Chondrocyte (in vitro differentiated cells): ENCODE data around the gene SOAT2. TPM values are rescaled to one million over a fixed set of nuclear protein-coding genes. Genes with fewer than 3 reads are reported as not detected.

ENCODE experiments used
- DNase-seq: peaks from one replicate; pipeline ENCODE4 v3.0.0; 2021; ENCODE audit warnings: mixed read lengths, low spot score
- H3K27ac Mint-ChIP-seq: one replicate; pipeline ENCODE4 v1.8.0; 2021; ENCODE audit warnings: mild to moderate bottlenecking, moderate library complexity, mixed read lengths; ENCODE audit not compliant: unreplicated experiment
- H3K27me3 Mint-ChIP-seq: 2 replicates; pipeline ENCODE4 v1.8.0; 2021; ENCODE audit warnings: low read depth, mixed read lengths
- H3K36me3 Mint-ChIP-seq: 2 replicates; pipeline ENCODE4 v1.8.0; 2021; ENCODE audit warnings: low read depth, mixed read lengths
- H3K4me1 Mint-ChIP-seq: 2 replicates; pipeline ENCODE4 v1.8.0; 2021; ENCODE audit warnings: low read depth, mild to moderate bottlenecking, mixed read lengths
- H3K4me3 Mint-ChIP-seq: one replicate; pipeline ENCODE4 v1.8.0; 2021; ENCODE audit warnings: mild to moderate bottlenecking, moderate library complexity, mixed read lengths; ENCODE audit not compliant: unreplicated experiment
- H3K9me3 Mint-ChIP-seq: 2 replicates; pipeline ENCODE4 v1.8.0; 2021; ENCODE audit warnings: low read depth, mixed read lengths
- CTCF ChIP-seq: fragments of 200-600 bp; sonication (generic); IDR thresholded peaks from 2 replicates; pipeline ENCODE4 v1.5.0; 2021; ENCODE audit warnings: antibody characterized with exemption, mild to moderate bottlenecking, moderate library complexity
- total RNA-seq: library from RNA; stranded (reverse); gene quantifications from 3 replicates; pipeline ENCODE4 v1.2.1, GENCODE V29; 2021

SOAT2 gene
- total RNA-seq, 1 donor from 2014 or later, result not detected

GRCh38 chr12:53070877-53071492 is 32.3 kb upstream of the SOAT2 start:
- Mint-ChIP-seq H3K4me1 (peaks cover 60% of the 10 kb centered on the region), H3K36me3 (peaks cover 37% of the 10 kb centered on the region), H3K9me3 (no peaks in the 10 kb centered on the region), H3K4me3 (no peak overlapping the region), H3K27ac (no peak overlapping the region), H3K27me3 (no peaks in the 10 kb centered on the region)
- no peak for TF ChIP-seq CTCF
- peak; percentile 54 for DNase-seq

GRCh38 chr12:53071591-53072551 is 31.4 kb upstream of the SOAT2 start:
- Mint-ChIP-seq H3K9me3 (no peaks in the 10 kb centered on the region), H3K27me3 (no peaks in the 10 kb centered on the region), H3K27ac (peak overlapping the region; percentile 33), H3K36me3 (peaks cover 36% of the 10 kb centered on the region), H3K4me3 (no peak overlapping the region), H3K4me1 (peaks cover 52% of the 10 kb centered on the region)
- TF ChIP-seq CTCF, result peak; percentile 53
- peak; percentile 48 for DNase-seq

GRCh38 chr12:53073881-53074280 is 29.4 kb upstream of the SOAT2 start:
- peaks cover 57% of the 10 kb centered on the region for H3K4me1 Mint-ChIP-seq
- TF ChIP-seq CTCF, result no peak
- DNase-seq, result no peak
- H3K4me3 Mint-ChIP-seq, result no peak overlapping the region
- no peaks in the 10 kb centered on the region for H3K9me3 Mint-ChIP-seq
- H3K36me3 Mint-ChIP-seq, result peaks cover 39% of the 10 kb centered on the region
- H3K27me3 Mint-ChIP-seq, result no peaks in the 10 kb centered on the region
- H3K27ac Mint-ChIP-seq, result no peak overlapping the region

GRCh38 chr12:53074283-53074998 is 28.8 kb upstream of the SOAT2 start:
- H3K9me3 Mint-ChIP-seq, result no peaks in the 10 kb centered on the region
- peaks cover 39% of the 10 kb centered on the region for H3K36me3 Mint-ChIP-seq
- TF ChIP-seq CTCF, result no peak
- H3K4me3 Mint-ChIP-seq, result no peak overlapping the region
- H3K27me3 Mint-ChIP-seq, result no peaks in the 10 kb centered on the region
- DNase-seq, result peak; percentile 63
- H3K4me1 Mint-ChIP-seq, result peaks cover 52% of the 10 kb centered on the region
- peak overlapping the region; percentile 3 for H3K27ac Mint-ChIP-seq

- no peak overlapping the region for H3K4me3 Mint-ChIP-seq
- no peak for TF ChIP-seq CTCF
- no peaks in the 10 kb centered on the region for H3K9me3 Mint-ChIP-seq
- H3K27me3 Mint-ChIP-seq, result no peaks in the 10 kb centered on the region
- no peak overlapping the region for H3K27ac Mint-ChIP-seq
- H3K4me1 Mint-ChIP-seq, result peaks cover 56% of the 10 kb centered on the region
- no peak for DNase-seq
- H3K36me3 Mint-ChIP-seq, result peaks cover 38% of the 10 kb centered on the region
Measured at GRCh38 chr12:53074999-53075370, 28.3 kb upstream of the SOAT2 start.
